Measurements from ENCODE around the gene MGMT.

Gene MGMT

GRCh38 chr10:129742742-129743550 is 275.9 kb downstream of the MGMT start:
- no peak for DNase-seq

- no peak for DNase-seq
These were observed 276.7 kb downstream of the MGMT start for GRCh38 chr10:129743738-129744133.

- DNase-seq: no peak
These were observed 277.4 kb downstream of the MGMT start for GRCh38 chr10:129744134-129745111.

- no peak for DNase-seq
These were observed 278.2 kb downstream of the MGMT start for GRCh38 chr10:129745186-129745750.

GRCh38 chr10:129754211-129755050 is 287.4 kb downstream of the MGMT start:
- no peak for DNase-seq

- DNase-seq: no peak
These were observed 288.1 kb downstream of the MGMT start for GRCh38 chr10:129755158-129755591.

- no peak for DNase-seq
These were observed 288.6 kb downstream of the MGMT start for GRCh38 chr10:129755621-129756020.

GRCh38 chr10:129756912-129757901 is 290.2 kb downstream of the MGMT start:
- no peak for DNase-seq

GRCh38 chr10:129758207-129759021 is 291.4 kb downstream of the MGMT start:
- no peak for DNase-seq

GRCh38 chr10:129759214-129760002 is 292.4 kb downstream of the MGMT start:
- DNase-seq: no peak

- DNase-seq: no peak
These were observed 292.9 kb downstream of the MGMT start for GRCh38 chr10:129760003-129760315.

- DNase-seq: no peak
These were observed 293.4 kb downstream of the MGMT start for GRCh38 chr10:129760416-129760815.

- no peak for DNase-seq
These were observed 294.3 kb downstream of the MGMT start for GRCh38 chr10:129761197-129761972.

- DNase-seq: no peak
These were observed 295.2 kb downstream of the MGMT start for GRCh38 chr10:129761981-129762956.

- DNase-seq: no peak
These were observed 297.2 kb downstream of the MGMT start for GRCh38 chr10:129764011-129764900.
